ENCODE data around the gene PDCD1.

Gene PDCD1

DNA sequence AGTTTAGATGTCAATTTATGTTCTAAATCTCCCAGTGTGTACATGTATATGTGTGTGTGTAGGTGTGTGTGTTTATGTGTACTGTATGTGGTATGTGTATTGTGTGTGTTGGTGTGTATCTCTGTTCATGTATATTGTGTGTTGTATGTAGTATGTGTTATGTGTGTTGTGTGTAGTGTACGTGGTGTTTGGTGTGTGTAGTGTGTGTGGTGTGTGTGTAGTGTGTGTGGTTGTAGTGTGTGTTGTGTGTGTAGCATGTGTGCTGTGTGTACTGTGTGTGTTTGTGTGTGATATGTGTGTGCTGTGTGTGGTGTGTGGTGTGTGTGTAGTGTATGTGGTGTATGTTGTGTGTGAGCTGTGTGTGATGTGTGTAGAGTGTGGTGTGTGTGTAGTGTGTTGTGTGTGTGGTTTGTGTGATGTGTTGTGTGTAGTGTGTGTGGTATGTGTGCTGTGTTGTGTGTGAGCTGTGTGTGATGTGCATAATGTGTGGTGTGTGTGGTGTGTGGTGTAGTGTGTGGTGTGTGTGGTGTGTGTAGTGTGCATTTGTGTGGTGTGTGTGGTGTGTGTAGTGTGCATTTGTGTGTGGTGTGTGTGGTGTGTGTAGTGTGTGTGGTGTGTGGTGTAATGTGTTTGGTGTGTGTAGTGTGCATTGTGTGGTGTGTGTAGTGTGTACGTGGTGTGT, 5.6 kb upstream of the PDCD1 start:
- DNase-seq = no peak

DNA sequence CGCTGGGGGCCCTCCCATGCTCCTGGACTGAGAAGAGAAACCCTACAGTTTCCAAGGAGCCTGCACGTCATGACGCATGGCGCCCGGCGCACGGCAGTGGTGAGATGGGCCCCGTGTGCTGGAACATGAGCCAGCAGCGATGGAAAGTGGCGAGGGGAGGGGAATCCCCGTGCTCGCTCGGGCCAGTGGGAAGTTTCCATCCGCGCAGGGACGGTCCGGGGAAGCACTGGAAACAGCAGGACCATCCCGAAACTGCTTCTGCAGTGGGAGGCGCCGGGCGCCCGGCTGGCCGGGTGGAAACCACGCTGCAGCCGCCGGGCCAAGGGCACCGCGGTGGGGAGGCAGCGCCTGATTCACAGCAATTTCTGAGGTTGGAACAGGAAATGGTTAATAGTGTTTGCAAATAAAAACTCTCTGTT, 4.9 kb upstream of the PDCD1 start:
- DNase-seq = no peak

DNA sequence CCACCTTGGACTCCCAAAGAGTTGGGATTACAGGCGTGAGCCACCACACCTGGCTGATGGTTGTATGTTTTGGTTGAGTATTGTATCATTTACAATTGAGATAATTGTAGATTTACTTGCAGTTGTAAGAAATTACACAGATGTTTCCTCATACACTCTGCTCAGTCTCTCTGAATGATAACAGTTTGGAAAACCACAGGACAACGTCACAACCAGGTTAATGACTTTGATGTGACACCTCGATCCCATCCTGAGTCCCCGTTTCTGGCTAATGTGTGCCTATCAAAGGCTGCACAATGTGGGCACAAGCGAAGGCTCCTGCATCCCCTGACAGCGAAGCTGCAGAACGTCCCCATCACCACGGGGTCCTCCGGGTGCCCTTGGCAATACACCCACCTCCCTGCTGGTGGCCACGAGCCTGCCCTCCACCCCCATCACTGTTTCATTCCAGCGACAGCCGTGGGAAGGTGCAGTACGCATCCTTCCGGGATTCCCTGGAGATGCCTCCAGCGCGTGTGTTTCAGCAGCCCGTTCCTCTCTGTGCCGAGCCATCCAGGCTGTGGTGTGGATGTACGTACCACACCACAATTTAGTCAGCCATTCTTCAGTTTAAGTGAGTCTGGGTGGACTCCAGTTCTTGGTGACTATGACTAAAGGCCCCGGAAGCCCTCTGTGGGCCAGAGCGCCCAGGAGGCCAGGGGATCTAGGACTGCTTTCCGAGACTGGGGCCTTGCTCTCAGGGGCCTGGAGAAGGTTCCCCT, 4.3 kb upstream of the PDCD1 start:
- no peak for DNase-seq

DNA sequence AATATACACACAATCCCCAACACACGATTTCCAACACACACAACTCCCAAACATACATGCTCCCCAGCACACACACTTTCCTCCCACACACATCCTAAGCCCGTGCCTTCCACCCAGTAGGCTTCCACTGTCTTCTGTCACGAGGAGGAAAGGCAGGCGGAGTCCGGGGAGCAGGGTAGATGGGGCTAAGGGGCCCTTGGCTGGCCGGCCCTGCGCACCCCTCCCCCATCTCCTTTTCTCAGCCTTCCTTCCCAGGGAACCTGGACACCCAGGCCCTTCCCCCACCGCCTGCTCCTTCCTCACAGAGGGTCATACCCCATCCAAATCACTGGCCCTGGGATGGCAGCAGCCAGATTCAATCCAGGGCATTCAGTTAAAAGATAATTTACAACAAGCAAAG, 3.4 kb upstream of the PDCD1 start:
- DNase-seq = no peak

DNA sequence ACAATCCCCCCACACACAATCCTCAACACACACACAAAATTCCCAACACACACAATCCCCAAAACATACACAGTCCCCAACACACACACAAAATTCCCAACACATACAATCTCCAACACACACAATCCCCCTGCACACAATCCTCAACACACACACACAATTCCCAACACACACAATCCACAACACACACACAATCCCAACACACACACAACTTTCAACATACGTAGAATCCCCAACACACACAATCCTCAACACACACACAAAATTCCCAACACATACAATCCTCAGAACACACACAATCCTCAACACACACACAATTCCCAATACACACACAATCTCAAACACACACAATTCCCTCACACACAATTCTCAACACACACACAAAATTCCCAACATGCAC, 2.6 kb upstream of the PDCD1 start:
- no peak for DNase-seq

DNA sequence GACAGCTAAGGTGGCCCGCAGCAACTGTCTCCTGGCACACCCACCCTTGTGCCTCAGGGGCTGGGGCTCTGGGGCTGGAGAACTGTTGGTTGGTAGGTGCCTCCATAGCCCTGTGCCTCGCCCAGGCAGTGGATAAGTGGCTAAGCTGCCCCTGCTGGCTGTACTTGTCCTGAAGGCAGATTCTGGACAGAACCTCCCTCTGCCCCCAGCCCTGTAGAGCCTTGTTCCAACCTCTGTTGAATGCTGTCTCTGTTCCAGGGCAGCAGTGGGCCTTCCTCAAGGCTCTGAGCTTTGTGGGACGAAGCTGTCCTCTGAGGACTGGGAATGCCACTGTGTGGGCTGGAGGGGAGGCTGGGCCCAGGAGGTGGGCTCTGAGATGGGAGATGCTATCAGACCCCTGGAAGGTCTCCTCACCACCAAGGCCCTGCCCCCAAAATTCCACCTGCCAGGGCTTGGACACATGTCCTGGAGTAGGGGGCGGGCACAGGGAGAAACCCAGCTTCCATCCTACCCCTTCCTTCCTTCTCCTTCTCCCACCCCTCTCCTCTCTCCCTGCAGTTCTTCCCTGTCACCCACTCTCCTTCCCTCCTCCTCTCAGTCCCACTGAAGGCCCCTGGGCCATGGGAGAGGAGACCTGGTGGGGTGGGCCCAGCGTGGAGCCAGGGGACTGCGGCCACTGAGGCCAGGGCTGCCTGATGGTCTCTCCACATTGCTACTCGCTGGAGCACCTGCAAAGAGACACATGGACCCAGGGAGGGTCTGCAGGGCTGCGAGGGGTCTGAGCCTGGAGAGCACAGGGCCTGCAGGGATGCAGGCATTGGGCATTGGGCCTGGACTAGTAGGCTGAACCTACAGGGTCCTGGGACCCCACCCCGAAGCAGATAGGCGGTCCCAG, 1.7 kb upstream of the PDCD1 start:
- DNase-seq = peak; percentile 60

DNA sequence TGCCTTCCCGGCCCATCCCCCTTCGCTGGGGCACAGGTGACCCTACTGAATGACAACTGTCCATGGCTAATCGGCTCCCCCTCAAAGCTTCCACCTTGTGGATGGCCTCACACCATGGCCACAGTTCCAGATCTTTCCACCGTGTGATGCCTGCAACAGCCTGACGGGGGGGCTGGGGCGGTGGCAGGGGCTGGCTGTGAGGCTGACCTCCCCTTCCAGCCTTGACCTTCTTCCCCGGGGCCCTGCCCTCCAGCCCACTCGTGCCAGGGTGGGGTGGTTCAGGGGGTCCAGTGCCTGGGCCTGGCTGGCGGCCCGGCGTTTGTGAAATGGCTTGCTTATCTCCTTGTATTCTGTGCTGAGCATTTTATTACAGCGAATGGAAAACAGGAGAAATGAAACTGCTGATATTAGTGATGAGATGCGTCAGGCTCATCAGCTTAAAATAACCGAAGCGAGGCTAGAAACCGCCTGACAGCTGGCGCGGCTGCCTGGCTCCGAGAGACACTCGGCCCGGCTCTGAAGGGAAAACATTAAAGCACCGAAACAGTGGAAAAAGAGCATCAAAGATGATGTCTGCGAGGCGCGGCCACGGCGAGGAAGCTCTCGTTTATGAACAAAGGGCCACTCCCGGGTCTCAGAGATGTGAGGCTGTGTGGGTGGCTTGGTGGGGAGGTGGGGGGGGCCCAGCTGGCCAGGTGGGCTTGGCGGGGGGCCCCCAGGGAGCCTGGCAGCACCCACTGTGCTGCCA, 916 bp upstream of the PDCD1 start:
- peak; percentile 87 for DNase-seq

DNA sequence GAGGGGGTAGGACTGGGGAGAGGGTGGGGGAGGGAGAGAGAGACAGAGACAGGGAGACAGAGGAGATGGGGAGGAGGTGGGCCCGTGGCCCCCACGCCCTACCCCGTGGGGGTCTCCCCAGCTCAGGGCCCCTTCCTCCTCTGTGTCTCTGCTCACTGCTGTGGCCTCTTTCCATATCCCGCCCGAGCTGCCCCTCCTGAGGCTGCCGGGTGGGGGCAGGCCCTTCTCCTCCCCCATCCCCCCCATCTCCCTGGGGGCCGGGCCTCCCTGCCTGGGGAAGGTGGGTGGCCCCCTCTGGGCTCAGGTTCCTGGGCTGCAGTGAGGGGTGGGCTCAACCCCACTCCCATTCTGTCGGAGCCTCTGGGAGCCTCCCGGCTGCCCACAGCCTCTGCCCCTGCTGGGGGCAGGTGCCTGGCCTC, 332 bp upstream of the PDCD1 start:
- no peak for DNase-seq

DNA sequence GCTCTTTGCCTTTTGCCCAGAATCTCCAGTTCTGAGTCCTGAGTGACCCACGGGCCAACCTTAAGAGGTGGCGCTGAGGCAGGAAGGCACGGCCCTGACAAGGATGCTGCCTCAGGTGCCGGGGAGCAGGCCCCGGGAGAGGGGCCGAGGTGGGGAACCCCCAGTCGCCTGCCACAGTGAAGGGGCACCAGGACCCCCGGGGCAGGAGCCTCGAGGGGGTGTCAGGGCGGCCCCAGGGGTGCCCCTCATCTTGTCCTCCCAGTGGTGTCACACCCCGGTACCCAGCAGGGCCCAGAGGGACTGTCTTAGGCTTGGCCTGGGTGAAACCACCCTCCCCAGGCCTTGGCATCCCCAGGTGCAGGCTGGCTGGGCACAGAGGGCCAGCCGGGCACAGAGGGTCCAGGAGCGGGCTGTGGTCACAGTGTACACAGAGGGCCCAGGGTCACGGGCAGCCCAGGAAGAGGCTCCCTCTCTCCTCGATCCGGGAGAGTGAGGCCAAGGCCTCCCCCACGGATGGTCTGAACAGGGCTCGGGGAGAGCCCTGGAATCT, 1.0 kb downstream of the PDCD1 start:
- DNase-seq = no peak

DNA sequence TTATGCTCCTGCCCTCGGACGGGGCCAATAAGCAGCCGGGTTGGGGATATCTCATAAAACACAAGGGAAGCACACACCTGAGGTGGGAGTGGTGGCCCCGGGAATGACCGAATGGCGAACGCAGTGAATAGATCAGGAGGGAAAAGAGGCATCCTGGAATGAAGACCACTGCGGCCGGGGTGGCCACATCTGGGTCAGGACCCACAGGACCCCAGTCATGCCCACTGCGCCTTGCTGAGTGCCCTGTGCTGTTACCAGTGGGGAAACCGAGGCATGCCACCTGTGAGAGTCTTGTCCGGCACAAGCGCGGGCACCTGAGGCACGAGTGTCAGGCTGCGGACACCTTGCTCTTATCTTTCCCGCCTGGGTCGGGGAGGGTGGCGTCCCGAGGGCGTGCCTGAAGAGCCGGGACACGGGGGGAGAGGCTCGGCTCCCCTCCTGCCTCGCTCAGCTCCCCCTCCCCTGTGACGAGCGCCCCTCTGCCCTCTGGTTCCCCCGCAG, 1.6 kb downstream of the PDCD1 start:
- no peak for DNase-seq

DNA sequence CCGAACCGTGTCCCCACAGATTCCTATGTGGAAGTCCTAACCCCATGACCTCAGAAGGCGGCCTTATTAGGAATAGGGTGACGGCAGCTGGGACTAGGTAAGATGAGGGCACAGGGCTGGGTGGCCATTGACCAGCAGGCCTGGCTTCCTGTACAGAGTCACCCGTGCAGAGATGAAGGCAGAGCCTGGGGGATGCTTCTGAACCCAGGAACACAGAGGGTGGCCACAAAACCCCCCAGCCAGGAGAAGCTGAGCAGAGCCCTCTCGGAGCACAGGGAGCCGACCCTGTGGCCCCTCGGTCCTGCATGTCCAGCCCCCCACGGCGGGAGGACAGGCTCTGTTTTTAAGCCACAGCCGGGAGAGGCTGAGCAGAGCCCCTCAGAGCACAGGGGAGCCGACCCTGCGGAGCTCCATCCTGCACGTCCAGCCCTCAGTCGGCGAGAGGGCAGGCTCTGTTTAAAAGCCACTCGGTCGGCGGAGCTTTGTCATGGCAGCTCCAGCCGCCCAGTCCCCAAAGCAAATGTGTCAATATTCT, 2.7 kb downstream of the PDCD1 start:
- no peak for DNase-seq

DNA sequence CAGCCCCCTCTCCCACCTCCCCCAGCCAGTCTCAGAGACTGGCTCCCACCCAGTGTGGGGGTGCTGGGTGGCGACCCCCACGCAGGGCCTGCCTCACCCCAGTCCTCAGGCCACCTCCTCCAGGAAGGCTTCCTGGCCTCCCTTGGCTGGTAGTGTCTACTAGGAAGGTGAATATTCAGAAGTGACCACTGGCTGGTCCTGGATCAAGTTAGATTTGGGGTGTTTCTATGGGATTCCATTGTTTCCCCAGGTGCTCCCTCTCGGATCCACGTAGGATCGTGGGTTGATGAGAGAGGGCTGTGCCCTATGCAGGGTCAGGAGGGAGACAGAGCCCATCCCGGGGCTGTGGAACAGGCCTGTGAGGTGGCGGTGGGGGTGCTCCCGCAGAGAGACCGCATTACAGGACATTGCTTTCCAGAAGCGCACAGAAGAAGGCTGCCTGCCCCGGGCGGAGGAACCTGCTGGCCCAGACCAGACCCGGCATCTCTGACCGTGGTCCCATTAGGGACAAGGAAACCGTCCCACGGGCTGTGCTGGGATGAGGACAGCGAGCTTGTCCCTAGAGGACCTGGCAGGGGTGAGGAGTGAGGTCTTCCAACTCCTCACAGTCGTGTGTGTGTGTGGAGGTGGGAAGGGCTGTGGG, 3.3 kb downstream of the PDCD1 start:
- DNase-seq = no peak

DNA sequence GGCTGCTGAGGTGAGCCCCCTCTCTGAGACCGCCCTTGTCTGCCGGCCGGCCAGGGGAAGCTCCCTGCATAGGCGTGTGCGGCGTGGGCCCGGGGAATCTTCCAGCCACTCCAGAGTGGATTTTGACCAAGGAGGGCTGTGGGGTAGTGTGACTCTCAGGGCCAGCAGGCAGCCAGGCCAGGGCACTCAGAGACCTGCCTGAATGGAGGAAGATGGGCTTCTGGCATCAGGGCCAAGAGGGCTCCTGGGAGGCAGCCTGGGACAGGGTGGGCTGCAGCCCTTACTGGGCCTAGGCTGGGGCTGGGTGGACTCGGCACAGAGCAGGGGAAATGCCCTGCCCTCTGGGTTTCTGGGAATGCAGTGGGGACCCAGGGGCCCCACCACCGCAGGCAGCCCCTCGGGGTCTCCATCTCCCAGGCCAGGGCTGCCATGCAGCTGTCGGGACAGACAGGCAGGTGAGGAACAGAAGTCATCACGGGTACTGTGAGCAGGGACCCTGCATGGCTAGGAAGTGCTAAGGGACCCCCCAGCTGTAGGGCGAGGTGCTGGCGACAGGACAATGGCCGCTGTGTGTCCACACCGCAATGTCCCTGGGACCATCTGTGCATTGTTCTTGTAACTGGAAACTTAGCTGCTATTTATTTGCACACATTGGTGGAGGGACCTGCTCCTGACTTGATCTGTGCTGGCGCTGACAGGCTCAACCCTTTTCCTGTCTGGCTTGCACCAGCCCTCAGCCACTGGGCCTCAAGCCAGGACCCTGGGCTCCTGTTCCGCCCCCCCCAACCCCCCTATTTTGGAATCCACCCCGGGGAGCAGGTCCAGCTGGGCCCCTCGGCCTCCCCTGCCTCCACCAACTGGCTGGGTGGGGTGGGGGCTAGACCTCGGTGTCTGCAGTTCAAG, 4.1 kb downstream of the PDCD1 start:
- DNase-seq = no peak

DNA sequence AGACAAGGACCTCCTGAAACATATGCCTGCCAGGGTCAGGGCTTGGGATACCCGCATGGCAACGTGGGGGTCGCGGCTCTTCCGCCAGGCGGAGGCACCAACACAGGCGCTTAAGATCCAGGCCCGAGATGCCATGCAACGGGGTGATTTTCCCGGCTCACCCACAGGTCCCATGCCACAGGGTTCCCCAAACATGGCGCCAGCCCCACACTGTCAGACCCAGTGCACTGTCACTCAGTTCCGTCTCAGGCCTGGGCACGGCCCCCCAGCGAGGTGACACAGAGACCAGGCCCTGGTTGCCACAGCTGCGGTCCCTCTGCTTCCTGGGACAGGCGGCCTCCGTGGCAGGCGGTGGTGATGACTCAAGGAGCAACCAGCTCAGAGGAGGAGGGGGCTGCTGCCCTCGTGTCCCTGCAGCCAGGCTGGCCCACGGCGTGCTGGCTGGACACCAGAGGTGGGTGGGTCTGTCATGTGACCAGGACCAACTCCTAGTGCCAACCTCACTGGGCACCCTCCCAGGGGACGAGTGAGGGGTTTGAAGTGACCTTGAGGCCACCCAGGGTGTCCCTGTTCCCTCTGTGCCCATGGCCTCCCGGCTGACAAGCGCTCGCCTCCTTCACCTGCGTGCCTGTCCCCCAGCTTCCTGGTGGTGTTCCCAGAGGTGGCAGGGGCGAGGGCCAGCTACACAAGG, 4.9 kb downstream of the PDCD1 start:
- DNase-seq = no peak

DNA sequence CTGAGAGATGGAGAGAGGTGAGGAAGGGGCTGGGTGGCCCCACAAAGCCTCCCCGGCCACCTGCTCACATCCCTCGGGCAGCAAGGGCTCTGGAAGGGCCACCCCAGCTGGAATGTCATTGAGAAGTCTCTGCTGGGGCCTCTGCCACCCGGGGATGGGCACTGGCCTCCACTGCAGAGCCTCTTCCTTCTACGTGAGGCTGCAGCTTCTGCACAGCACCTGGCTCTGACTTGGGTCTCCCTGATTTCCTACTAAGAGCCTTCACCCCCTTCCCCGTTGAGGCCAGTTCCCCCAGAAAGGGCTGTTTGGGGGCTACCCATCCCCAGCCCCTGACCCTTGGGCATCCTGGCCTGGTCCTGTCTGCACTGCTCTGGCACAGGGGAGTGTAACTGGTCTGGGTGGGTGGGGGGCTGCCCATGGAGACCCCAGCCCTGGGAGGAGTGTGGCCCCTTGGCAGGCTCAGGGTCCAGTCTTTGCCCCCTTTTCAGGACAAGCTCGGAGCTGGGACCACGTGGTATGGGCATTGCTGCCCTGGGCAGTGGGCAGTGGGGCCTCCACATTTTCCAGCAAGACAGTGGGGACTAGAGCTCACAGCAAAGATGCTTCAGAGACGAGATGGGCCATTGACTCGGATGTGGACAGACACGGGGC, 5.6 kb downstream of the PDCD1 start:
- no peak for DNase-seq

DNA sequence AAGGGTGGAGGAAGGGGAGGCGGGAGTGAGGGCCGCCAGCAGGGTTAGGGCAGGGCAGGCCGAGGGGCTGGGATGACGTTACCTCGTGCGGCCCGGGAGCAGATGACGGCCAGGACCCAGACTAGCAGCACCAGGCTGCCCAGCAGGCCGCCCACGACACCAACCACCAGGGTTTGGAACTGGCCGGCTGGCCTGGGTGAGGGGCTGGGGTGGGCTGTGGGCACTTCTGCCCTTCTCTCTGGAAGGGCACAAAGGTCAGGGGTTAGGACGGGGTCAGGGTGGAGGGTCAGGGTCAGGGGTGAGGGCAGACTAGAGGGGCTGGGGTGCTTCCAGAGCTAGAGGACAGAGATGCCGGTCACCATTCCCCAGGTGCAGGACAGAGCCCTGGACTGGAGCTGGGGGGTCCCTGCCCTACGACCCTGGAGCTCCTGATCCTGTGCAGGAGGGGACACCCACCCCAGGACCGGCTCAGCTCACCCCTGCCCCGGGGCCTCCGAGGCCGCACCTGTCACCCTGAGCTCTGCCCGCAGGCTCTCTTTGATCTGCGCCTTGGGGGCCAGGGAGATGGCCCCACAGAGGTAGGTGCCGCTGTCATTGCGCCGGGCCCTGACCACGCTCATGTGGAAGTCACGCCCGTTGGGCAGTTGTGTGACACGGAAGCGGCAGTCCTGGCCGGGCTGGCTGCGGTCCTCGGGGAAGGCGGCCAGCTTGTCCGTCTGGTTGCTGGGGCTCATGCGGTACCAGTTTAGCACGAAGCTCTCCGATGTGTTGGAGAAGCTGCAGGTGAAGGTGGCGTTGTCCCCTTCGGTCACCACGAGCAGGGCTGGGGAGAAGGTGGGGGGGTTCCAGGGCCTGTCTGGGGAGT, 6.3 kb downstream of the PDCD1 start:
- no peak for DNase-seq

DNA sequence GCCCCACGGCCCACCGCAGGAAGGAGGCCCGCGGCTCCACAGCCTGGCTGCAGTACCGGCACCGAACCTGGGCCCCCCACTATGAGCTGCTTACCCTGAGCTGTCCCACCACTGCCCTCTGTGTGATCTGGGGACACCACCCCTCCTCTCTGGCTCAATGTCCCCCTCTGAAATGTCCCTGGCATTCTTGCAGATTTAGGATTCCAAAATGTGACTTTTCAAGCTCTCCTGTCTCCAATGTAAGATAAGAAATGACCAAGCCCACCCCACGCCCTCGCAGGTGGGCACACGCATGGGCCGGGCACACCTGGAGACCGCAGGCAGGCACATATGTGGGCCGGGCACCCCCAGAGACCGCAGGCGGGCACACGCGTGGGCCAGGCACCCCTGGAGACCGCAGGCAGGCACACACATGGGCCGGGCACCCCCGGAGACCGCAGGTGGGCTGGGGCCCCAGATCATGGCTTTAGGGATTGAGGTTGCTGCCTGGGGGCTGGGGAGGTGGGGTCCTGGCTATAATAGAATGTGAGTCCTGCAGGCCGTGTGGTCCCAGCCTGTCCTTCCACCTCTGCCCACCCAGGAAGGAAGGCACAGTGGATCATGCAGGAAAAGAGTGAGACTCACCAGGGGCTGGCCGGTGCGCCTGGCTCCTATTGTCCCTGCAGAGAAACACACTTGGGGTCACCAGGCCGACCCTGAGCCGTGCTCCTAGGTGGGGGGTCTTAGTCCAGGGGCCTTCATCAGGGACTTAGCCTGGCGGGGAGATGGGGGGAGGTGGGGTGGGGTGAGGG, 7.2 kb downstream of the PDCD1 start:
- DNase-seq = no peak
